ENCODE data around the gene ZNF628. TPM values are rescaled to one million over a fixed set of nuclear protein-coding genes. Genes with fewer than 3 reads are reported as not detected.

Gene ZNF628
- total RNA-seq, 2 donors from 2014 or later = 9.9 to 12.6 TPM

- H3K4me3 Mint-ChIP-seq = no peak overlapping the region
- H3K27ac Mint-ChIP-seq = no peak overlapping the region
- H3K9me3 ChIP-seq (ENCODE audit: control insufficient read depth, low read length) = no peaks in the 10 kb centered on the region
- H3K27me3 ChIP-seq (ENCODE audit: control insufficient read depth, insufficient read depth, low read length, poor library complexity, severe bottlenecking) = no peaks in the 10 kb centered on the region
- H3K4me3 ChIP-seq (ENCODE audit: low read length) = no peak overlapping the region
- peaks cover 5% of the 10 kb centered on the region for H3K36me3 ChIP-seq (ENCODE audit: control insufficient read depth, insufficient read depth, low read length)
- H3K9me3 Mint-ChIP-seq = no peaks in the 10 kb centered on the region
- H3K9ac ChIP-seq (ENCODE audit: extremely low read depth, low read length, poor library complexity, severe bottlenecking) = no peak overlapping the region
- no peaks in the 10 kb centered on the region for H3K27me3 Mint-ChIP-seq (ENCODE audit: insufficient read depth)
- peaks cover 12% of the 10 kb centered on the region for H3K4me1 Mint-ChIP-seq
- no peak for TF ChIP-seq CTCF (conservative IDR thresholded peaks at IDR 0.05)
- peaks cover 7% of the 10 kb centered on the region for H3K36me3 Mint-ChIP-seq (ENCODE audit: low read depth)
- H3K27ac ChIP-seq (ENCODE audit: low read depth, low read length) = no peak overlapping the region
- no peaks in the 10 kb centered on the region for H3K4me1 ChIP-seq (ENCODE audit: control insufficient read depth, insufficient read depth, low read length)
- no peak for DNase-seq
- WGBS, 2 experiments (ENCODE audit: insufficient coverage in 1 of 2, insufficient read length in 1 of 2) = 93 to 96% methylated on average over 20 to 51 of the region's 52 CpGs
Observed at GRCh38 chr19:55481148-55481793, 4.9 kb downstream of the ZNF628 start.

GRCh38 chr19:55481794-55482155 is 5.4 kb downstream of the ZNF628 start:
- Histone ChIP-seq H3K4me1 (ENCODE audit: control insufficient read depth, insufficient read depth, low read length) (peaks cover 4% of the 10 kb centered on the region), H3K9me3 (ENCODE audit: control insufficient read depth, low read length) (no peaks in the 10 kb centered on the region), H3K9ac (ENCODE audit: extremely low read depth, low read length, poor library complexity, severe bottlenecking) (no peak overlapping the region), H3K36me3 (ENCODE audit: control insufficient read depth, insufficient read depth, low read length) (peaks cover 5% of the 10 kb centered on the region), H3K27me3 (ENCODE audit: control insufficient read depth, insufficient read depth, low read length, poor library complexity, severe bottlenecking) (no peaks in the 10 kb centered on the region), H3K4me3 (ENCODE audit: low read length) (no peak overlapping the region), H3K27ac (ENCODE audit: low read depth, low read length) (no peak overlapping the region)
- DNase-seq = peak; percentile 79
- no peak overlapping the region for H3K27ac Mint-ChIP-seq
- TF ChIP-seq CTCF (conservative IDR thresholded peaks at IDR 0.05) = no peak
- WGBS, 2 experiments (ENCODE audit: insufficient coverage in 1 of 2, insufficient read length in 1 of 2) = 88 to 94% methylated on average over 7 to 35 of the region's 40 CpGs
- peaks cover 13% of the 10 kb centered on the region for H3K4me1 Mint-ChIP-seq
- H3K27me3 Mint-ChIP-seq (ENCODE audit: insufficient read depth) = no peaks in the 10 kb centered on the region
- H3K9me3 Mint-ChIP-seq = no peaks in the 10 kb centered on the region
- no peak overlapping the region for H3K4me3 Mint-ChIP-seq
- H3K36me3 Mint-ChIP-seq (ENCODE audit: low read depth) = peaks cover 7% of the 10 kb centered on the region

- no peak for TF ChIP-seq CTCF (conservative IDR thresholded peaks at IDR 0.05)
- Mint-ChIP-seq H3K27ac (no peak overlapping the region), H3K4me1 (peaks cover 16% of the 10 kb centered on the region), H3K9me3 (no peaks in the 10 kb centered on the region), H3K36me3 (ENCODE audit: low read depth) (peaks cover 7% of the 10 kb centered on the region), H3K4me3 (no peak overlapping the region), H3K27me3 (ENCODE audit: insufficient read depth) (no peaks in the 10 kb centered on the region)
- peak; percentile 51 for DNase-seq
- H3K27me3 ChIP-seq (ENCODE audit: control insufficient read depth, insufficient read depth, low read length, poor library complexity, severe bottlenecking) = no peaks in the 10 kb centered on the region
- H3K9ac ChIP-seq (ENCODE audit: extremely low read depth, low read length, poor library complexity, severe bottlenecking) = no peak overlapping the region
- no peak overlapping the region for H3K27ac ChIP-seq (ENCODE audit: low read depth, low read length)
- H3K4me3 ChIP-seq (ENCODE audit: low read length) = no peak overlapping the region
- peaks cover 5% of the 10 kb centered on the region for H3K36me3 ChIP-seq (ENCODE audit: control insufficient read depth, insufficient read depth, low read length)
- H3K4me1 ChIP-seq (ENCODE audit: control insufficient read depth, insufficient read depth, low read length) = peaks cover 10% of the 10 kb centered on the region
- no peaks in the 10 kb centered on the region for H3K9me3 ChIP-seq (ENCODE audit: control insufficient read depth, low read length)
- WGBS, 2 experiments (ENCODE audit: insufficient coverage in 1 of 2, insufficient read length in 1 of 2) = 96 to 98% methylated on average over 36 to 83 of the region's 83 CpGs
Observed at GRCh38 chr19:55482156-55482961, 5.9 kb downstream of the ZNF628 start.
